GM12891 (cell line): ENCODE measurements around the gene GPR171.

Experiments used
- DNase-seq: peaks from one replicate; pipeline ENCODE4 v3.0.0; 2011; ENCODE audit warnings: low spot score; ENCODE audit not compliant: insufficient read length
- FAIRE-seq: peaks from 2 replicates; lab custom pipeline; 2011; peaks lifted over from hg19 to GRCh38; lab: Jason Lieb, UNC
- PAX5 ChIP-seq: IDR thresholded peaks from 2 replicates; pipeline ENCODE4 v1.6.1; 2011; ENCODE audit warnings: low read length, moderate library complexity, mild to moderate bottlenecking; ENCODE audit not compliant: insufficient read depth, severe bottlenecking
- POLR2A ChIP-seq: IDR thresholded peaks from 2 replicates; pipeline ENCODE4 v1.6.1; 2011; ENCODE audit warnings: low read depth, low read length, control low read depth
- POLR2AphosphoS5 ChIP-seq: IDR thresholded peaks from 2 replicates; pipeline ENCODE4 v1.6.1; 2011; ENCODE audit warnings: low read depth, low read length, control low read depth
- POU2F2 ChIP-seq: IDR thresholded peaks from 2 replicates; pipeline ENCODE4 v1.6.1; 2011; ENCODE audit warnings: low read depth, mild to moderate bottlenecking, control low read depth, low read length, moderate library complexity
- SPI1 ChIP-seq: IDR thresholded peaks from 2 replicates; pipeline ENCODE4 v1.6.1; 2011; ENCODE audit warnings: low read depth, low read length, control low read depth
- TAF1 ChIP-seq: IDR thresholded peaks from 2 replicates; pipeline ENCODE4 v1.6.1; 2011; ENCODE audit warnings: low read depth, low read length, control low read depth

The GPR171 gene

DNA sequence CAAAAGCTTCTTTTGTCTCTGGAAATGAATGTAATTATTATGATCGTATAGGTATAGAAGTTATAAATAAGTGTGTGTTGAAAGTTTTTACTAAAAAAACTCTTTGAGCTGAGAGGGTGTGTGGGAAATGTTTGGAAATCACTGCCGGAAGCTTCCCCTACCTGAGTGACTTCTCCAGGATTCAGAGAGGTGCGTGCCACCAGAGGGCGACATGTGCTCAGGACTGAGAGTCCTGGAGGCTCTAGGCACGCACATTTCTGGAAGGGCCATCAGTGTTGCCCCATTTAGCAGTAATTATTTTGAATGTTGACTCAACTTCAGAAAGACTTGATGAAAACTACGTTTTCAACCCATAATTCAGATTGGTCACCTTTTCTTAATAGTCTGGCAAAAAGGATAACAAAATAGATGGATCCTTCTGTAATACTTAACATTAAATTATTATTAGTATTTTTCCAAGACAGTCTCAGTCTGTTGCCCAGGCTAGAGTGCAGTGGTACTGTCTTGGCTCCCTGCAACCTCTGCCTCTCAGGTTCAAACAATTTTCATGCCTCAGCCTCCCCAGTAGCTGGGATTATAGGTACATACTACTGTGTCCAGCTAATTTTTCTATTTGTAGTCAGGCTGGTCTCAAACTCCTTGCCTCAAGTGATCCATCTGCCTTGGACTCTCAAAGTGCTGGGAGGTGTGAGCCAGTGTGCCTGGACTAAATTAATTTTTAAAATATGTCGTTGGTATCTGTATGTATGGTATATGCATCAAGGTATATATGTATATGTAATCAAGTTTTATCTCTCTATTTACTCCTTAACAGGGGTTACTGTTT lies 34.5 kb downstream of the GPR171 start:
- FAIRE-seq: peak; percentile 72

DNA sequence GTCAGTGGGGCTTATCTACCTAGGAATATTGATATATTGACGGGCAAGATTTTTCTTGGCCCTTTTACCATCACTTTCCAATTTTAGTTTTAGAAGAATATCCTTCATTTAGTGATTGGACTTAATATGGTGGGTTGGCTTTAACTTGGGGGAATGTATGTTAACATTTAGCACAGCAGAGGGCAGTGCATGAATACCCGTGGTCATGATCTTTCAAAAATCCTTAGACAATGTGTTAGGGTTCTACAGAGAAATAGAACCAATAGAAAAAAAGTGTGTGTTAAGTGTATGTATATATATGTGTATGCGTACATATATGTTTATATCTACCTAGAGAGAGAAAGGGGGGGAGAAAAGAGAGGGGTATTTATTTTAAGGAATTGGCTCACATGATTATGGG lies 36.9 kb downstream of the GPR171 start:
- DNase-seq (no peak), FAIRE-seq (no peak)
- TF ChIP-seq SPI1: no peak
- no peak for TF ChIP-seq POU2F2
- no peak for TF ChIP-seq POLR2A
- TF ChIP-seq PAX5: no peak
- no peak for TF ChIP-seq TAF1

More for the DNA sequence above, 34.5 kb downstream of the GPR171 start:
- TF ChIP-seq POLR2A (no peak), POLR2AphosphoS5 (no peak), PAX5 (no peak), SPI1 (no peak), TAF1 (no peak), POU2F2 (no peak)
- DNase-seq: no peak

DNA sequence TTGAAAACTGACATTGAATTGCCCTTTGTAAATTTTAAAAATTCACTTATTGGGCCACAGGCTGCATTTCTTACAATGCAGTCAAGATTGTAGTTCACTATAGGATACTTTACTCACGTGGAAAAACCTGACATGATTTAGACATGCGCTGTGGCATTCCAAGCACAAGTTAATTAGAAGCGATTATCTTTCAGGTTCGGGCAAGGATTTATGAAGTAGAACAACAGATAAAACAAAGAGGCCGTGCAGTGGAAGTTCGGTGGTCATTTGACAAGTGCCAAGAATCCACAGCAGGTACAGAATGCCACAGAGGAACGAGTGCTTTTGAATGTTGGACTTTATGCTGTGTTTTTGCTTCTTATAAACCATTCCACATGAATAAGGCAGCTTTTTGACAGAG lies 37.8 kb downstream of the GPR171 start:
- FAIRE-seq (no peak), DNase-seq (no peak)
- TF ChIP-seq TAF1 (no peak), POLR2A (no peak), POU2F2 (no peak), POLR2AphosphoS5 (no peak), PAX5 (no peak), SPI1 (no peak)

DNA sequence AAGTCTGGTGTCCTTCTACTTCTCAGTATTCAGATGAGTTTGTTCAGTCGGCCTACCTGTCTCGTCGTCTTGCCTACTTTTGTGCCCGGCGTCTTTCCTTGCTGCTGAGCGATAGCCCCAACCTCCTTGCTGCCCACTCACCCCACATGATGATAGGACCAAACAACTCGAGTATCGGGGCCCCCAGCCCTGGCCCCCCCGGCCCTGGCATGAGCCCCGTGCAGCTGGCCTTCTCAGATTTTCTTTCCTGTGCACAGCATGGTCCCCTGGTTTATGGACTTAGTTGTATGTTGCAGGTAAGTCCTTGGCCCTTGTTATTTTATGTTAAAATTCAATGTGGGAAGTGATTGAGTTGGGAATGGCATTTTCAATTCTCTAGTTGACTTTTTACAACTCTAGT lies 43.2 kb downstream of the GPR171 start:
- TF ChIP-seq TAF1: no peak
- no peak for TF ChIP-seq POU2F2
- no peak for TF ChIP-seq SPI1
- no peak for TF ChIP-seq PAX5
- no peak for TF ChIP-seq POLR2AphosphoS5
- no peak for TF ChIP-seq POLR2A
- DNase-seq (no peak), FAIRE-seq (no peak)

DNA sequence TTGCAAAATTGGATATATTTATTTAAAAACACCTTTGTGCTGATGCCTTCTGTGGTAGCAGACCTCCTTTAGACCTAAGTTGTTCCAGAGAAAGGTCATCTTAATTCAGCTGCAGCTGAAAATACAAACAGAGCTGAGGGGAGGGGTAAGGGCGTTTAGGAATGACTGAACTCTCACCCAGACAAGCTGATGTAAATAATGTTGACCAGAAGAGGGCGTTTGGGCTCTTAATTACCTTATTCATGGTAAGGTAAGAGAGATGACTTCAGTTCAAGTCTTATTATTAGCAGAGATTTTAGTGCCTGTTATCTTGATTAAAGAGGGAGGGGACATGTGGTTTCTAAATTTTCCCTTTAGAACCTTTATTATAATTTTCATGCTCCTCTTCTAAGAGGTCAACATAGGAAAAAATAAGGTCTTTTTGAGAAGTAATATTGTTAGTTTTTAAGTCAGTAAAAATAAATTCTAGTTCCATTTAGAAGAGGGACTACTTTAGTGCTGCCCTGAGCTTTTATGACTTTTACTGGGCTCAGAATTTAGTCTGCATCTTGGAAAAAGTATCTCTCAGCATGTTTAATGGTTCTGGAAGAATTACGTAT lies 46.3 kb downstream of the GPR171 start:
- TF ChIP-seq TAF1: no peak
- no peak for TF ChIP-seq POLR2AphosphoS5
- TF ChIP-seq SPI1: no peak
- no peak for TF ChIP-seq POLR2A
- TF ChIP-seq PAX5: no peak
- TF ChIP-seq POU2F2: no peak
- DNase-seq (peak; percentile 25), FAIRE-seq (peak; percentile 54)

DNA sequence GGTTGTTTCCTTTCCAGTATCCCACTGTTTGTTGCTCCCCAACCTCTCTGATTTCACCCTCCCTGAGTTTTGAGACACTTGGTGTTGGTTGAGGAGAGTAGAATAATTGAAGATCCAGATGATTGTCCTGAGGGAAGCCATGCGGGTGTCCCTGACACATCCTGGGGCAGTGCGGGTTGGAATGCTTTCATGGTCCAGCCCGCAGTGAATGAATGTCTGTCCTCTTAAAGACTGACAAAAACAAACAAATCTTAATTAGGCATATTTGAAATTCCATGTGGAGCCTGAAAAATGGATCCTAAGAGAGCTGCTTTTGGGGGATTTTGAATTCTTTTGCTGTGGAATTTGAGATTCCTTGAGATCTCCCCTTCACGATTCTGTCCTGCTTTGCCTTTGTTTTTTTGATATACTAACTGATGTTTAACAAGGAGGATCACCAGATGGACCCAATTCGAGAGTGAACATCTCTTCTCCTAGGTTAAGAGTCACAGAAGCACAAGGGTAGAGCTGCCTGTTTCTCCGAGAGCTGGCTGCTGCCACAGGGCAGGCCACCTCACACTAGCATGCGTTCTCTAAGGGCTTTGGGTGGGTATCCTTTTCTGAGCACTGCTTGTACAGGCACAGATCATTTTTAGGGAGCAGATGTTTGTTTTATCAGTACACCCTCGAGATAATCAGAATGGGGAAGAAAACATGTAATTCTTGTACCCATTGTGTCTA lies 47.4 kb downstream of the GPR171 start:
- no peak for DNase-seq
- TF ChIP-seq SPI1: no peak
- TF ChIP-seq POU2F2: no peak
- no peak for TF ChIP-seq POLR2AphosphoS5
- no peak for TF ChIP-seq PAX5
- no peak for TF ChIP-seq TAF1
- TF ChIP-seq POLR2A: no peak
- no peak for FAIRE-seq

DNA sequence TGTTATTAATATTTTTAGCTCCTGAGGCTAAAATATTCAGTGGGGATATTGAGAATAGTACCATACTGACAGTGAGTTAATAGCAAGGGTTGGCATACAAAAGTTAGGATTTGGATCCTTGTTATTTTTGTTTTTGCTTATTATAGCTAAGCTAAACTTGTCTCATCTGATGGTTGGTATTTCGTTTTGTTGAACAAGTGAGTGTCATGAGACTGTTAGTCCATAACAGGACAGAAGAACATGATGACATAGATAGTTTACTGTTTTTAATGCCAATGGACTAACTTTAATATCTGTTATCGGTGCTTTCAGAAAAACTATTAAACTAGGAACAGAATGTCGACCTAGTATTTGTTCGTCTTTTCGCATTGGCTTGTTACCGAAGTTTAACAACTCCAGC lies 48.5 kb downstream of the GPR171 start:
- FAIRE-seq (no peak), DNase-seq (no peak)
- TF ChIP-seq SPI1 (no peak), TAF1 (no peak), PAX5 (no peak), POLR2A (no peak), POU2F2 (no peak), POLR2AphosphoS5 (no peak)

DNA sequence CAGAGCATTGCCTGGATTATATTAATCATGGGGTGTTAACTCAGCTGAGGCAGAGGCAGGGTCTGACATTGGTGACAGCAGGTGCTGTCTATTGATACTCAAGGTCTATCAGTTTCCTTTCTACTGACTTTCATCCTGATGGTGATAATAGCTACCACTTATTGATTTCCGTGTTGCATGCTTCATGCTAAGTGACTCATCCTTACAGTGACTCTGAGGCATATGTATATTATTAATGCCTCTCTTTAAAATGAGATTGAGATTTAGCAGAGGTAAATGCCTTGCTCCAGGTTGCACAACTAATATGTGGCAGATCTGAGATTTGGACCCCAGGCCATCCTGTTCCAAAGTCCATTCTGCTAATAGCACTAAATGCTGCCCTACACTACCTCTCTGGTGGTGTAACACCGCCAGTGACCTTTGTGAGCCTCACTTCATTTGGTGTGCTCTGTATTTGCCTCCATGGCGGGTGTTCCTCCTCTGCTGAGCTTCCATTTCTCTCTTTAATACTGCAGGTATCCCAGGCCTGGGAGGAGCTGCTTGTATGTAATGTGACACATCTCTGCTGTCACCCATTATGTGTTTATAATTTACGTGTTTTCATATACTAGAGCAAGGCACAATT lies 50.4 kb downstream of the GPR171 start:
- DNase-seq: no peak
- TF ChIP-seq TAF1 (no peak), SPI1 (no peak), POLR2AphosphoS5 (no peak), POU2F2 (no peak), POLR2A (no peak), PAX5 (no peak)
- no peak for FAIRE-seq
